Stomach (tissue), 9 donors: ENCODE measurements around the gene LCN1. TPM values are rescaled to one million over a fixed set of nuclear protein-coding genes. Genes with fewer than 3 reads are reported as not detected.

Experiments
- DNase-seq, 2 donors: peaks; one replicate each; pipeline versions ENCODE4 v3.0.0 to v3.0.0-alpha.2; 2013 to 2019
- H3K27ac ChIP-seq, 5 donors: fragments of 200-600 bp in 4 of 5; sonication (generic) in 4 of 5; one replicate each; pipeline ENCODE4 v1.5.1; 2013 to 2019; ENCODE audit warnings: mild to moderate bottlenecking in 1 of 5, moderate library complexity in 1 of 5
- H3K27me3 ChIP-seq, 3 donors: fragments of 200-600 bp; sonication (generic); one replicate each; pipeline ENCODE4 v1.5.1; 2017 to 2019; ENCODE audit warnings: mixed run types in 1 of 3
- H3K36me3 ChIP-seq, 4 donors: fragments of 200-600 bp; sonication (generic); 1 replicate in 3 of 4; 2 replicates in 1 of 4; pipeline ENCODE4 v1.5.1; 2016 to 2019
- H3K4me1 ChIP-seq, 4 donors: fragments of 200-600 bp; sonication (generic); one replicate each; pipeline ENCODE4 v1.5.1; 2016 to 2019
- H3K4me3 ChIP-seq, 4 donors: fragments of 200-600 bp; sonication (generic) in 3 of 4; one replicate each; pipeline ENCODE4 v1.5.1; 2016 to 2019; ENCODE audit warnings: mild to moderate bottlenecking in 1 of 4
- H3K9me3 ChIP-seq, 4 donors: fragments of 200-600 bp; sonication (generic); one replicate each; pipeline ENCODE4 v1.5.1; 2016 to 2019
- EP300 ChIP-seq: sonication (generic); formaldehyde crosslinking; IDR thresholded peaks from one replicate; pipeline ENCODE4 v1.6.1; 2017; ENCODE audit warnings: antibody characterized with exemption
- POLR2A ChIP-seq, 4 donors: fragments of 450-650 bp; IDR thresholded peaks; one replicate each; pipeline ENCODE4 v1.6.1; 2016; ENCODE audit warnings: antibody characterized with exemption in 4 of 4, control low read depth in 2 of 4, mild to moderate bottlenecking in 1 of 4, moderate library complexity in 1 of 4
- POLR2AphosphoS5 ChIP-seq, 3 donors: sonication (generic); formaldehyde crosslinking; IDR thresholded peaks; one replicate each; pipeline ENCODE4 v1.6.1; 2016; ENCODE audit warnings: antibody characterized with exemption in 3 of 3
- WGBS, 5 donors: extraction: QIAGEN DNeasy Blood & Tissue Kit in 3 of 5; methylation state at CpG; one replicate each; pipeline versions ENCODE4 v1.1.5 to v1.1.7; 2013 to 2018; 5-methylcytosine and 5-hydroxymethylcytosine counted together
- intact Hi-C: fragments of 100-400 bp; cut with DNase I; formaldehyde crosslinking; loops from one replicate; pipeline ENCODE4 v1.15.1; 2023; ENCODE audit warnings: low total_unique reads
- polyA plus RNA-seq, 3 donors: library from polyadenylated mRNA; stranded (reverse); fragments of 200-250 nt; gene quantifications; one replicate each; pipeline ENCODE4 v1.2.3, GENCODE V29; 2013
- total RNA-seq, 5 donors: library from RNA; depleted of rRNA; stranded (reverse); fragments of >200 nt; gene quantifications; one replicate each; pipeline versions ENCODE4 v1.1.0 to v1.2.3, GENCODE V29; 2014 to 2016
- TF ChIP-seq, protein P1 (sequence below), 7 experiments: fragments of 450-650 bp in 4 of 7; fragments of 200-600 bp in 3 of 7; sonication (generic) in 3 of 7; IDR thresholded peaks; one replicate each; pipeline ENCODE4 v1.5.1; 2016 to 2019; ENCODE audit warnings: antibody characterized with exemption in 7 of 7, control low read depth in 2 of 7, mild to moderate bottlenecking in 1 of 7
- donor health status: healthy with polysubstance abuse.
- donor health status: Bipolar disorder and iron deficiency.
- donor health status: healthy.

The LCN1 gene
- total and polyA plus RNA-seq, 8 donors, result not detected

- intact Hi-C loops, result no loop called here
- TF ChIP-seq EP300, result no peak
- no peak for TF ChIP-seq POLR2AphosphoS5 (IDR thresholded peaks at IDR 0.05)
- TF ChIP-seq, protein P1, sequence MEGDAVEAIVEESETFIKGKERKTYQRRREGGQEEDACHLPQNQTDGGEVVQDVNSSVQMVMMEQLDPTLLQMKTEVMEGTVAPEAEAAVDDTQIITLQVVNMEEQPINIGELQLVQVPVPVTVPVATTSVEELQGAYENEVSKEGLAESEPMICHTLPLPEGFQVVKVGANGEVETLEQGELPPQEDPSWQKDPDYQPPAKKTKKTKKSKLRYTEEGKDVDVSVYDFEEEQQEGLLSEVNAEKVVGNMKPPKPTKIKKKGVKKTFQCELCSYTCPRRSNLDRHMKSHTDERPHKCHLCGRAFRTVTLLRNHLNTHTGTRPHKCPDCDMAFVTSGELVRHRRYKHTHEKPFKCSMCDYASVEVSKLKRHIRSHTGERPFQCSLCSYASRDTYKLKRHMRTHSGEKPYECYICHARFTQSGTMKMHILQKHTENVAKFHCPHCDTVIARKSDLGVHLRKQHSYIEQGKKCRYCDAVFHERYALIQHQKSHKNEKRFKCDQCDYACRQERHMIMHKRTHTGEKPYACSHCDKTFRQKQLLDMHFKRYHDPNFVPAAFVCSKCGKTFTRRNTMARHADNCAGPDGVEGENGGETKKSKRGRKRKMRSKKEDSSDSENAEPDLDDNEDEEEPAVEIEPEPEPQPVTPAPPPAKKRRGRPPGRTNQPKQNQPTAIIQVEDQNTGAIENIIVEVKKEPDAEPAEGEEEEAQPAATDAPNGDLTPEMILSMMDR (IDR thresholded peaks at IDR 0.05), result no peak
- TF ChIP-seq POLR2A (IDR thresholded peaks at IDR 0.05), result no peak
- Histone ChIP-seq H3K4me3 (no peak overlapping the region), H3K27me3 (peaks cover 0 to 22% (median 0%) of the 10 kb centered on the region in 3 donors), H3K4me1 (no peaks in the 10 kb centered on the region), H3K9me3 (no peaks in the 10 kb centered on the region), H3K36me3 (no peaks in the 10 kb centered on the region), H3K27ac (no peak overlapping the region)
- no peak for DNase-seq
- 67 to 77% (median 74%) methylated on average over 8 to 17 of the region's 17 CpGs for WGBS, 5 donors
Measured at GRCh38 chr9:135550344-135550918, 29.2 kb downstream of the LCN1 start.

DNA sequence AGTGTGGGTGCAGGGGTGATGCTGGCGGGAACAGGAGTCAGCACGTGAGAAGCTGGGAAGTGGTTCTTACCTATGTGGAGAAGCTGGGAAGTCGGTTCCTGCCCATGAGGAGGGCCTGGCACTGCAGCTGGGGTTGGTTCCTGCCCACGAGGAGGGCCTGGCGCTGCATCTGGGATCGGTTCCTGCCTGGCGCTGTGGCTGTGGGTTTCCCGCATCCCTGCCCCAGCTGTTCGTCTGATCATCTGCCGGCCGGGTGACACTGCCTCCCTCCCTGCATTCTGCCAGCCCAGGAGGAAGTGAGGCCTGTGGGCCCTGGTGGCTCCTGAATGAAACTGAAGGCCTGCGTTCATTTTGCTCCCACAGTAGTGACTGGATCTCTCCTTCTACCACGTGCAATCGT lies 29.8 kb downstream of the LCN1 start:
- intact Hi-C loops, result no loop called here
- WGBS, 5 donors, result 58 to 73% (median 62%) methylated on average over 3 to 14 of the region's 14 CpGs
- Histone ChIP-seq H3K36me3 (no peaks in the 10 kb centered on the region), H3K27ac (no peak overlapping the region), H3K27me3 (peaks cover 0 to 22% (median 0%) of the 10 kb centered on the region in 3 donors), H3K9me3 (no peaks in the 10 kb centered on the region), H3K4me1 (no peaks in the 10 kb centered on the region), H3K4me3 (no peak overlapping the region)
- TF ChIP-seq POLR2AphosphoS5 (IDR thresholded peaks at IDR 0.05), result no peak
- TF ChIP-seq, protein P1 (IDR thresholded peaks at IDR 0.05), result no peak
- TF ChIP-seq POLR2A (IDR thresholded peaks at IDR 0.05), result no peak
- TF ChIP-seq EP300, result no peak
- no peak for DNase-seq

DNA sequence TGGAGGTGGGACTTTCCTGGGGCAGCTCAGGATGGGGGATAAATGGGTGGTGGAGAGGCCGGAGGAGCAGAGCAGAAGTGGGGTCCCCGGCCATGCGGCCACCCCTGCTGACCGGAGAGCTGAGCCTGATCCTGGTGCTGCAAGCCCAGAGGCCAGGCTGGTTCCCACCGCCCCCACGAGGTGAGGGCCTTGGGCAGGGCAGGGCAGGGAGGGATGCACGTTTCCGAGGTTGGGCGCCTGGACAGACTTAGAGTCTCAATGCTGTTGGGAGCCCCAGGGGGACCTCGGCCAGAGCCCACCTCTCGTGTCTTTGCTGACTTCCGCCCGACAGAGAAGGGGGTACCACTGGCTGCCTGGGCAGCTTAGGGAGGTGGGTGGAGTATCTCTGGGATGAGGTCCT lies 30.2 kb downstream of the LCN1 start:
- Histone ChIP-seq H3K9me3 (no peaks in the 10 kb centered on the region), H3K4me1 (no peaks in the 10 kb centered on the region), H3K27me3 (peaks cover 0 to 22% (median 0%) of the 10 kb centered on the region in 3 donors), H3K36me3 (no peaks in the 10 kb centered on the region), H3K27ac (no peak overlapping the region), H3K4me3 (no peak overlapping the region)
- no peak for DNase-seq
- TF ChIP-seq EP300 (no peak), POLR2AphosphoS5 (IDR thresholded peaks at IDR 0.05) (no peak), POLR2A (IDR thresholded peaks at IDR 0.05) (no peak)
- TF ChIP-seq, protein P1 (IDR thresholded peaks at IDR 0.05), result no peak
- WGBS, 5 donors, result 87 to 91% (median 89%) methylated on average over 9 to 13 of the region's 13 CpGs; no CpG with 5 or more reads in 1 of the 5 donors
- intact Hi-C loops, result no loop called here

GRCh38 chr9:135552021-135552697 lies 30.9 kb downstream of the LCN1 start:
- intact Hi-C loops, result no loop called here
- DNase-seq, result no peak
- H3K4me1 ChIP-seq, result no peaks in the 10 kb centered on the region
- no peak overlapping the region for H3K4me3 ChIP-seq
- H3K27ac ChIP-seq, result no peak overlapping the region
- H3K36me3 ChIP-seq, result no peaks in the 10 kb centered on the region
- 70 to 83% (median 73%) methylated on average over 16 to 18 of the region's 18 CpGs for WGBS, 5 donors
- peaks cover 0 to 21% (median 0%) of the 10 kb centered on the region in 3 donors for H3K27me3 ChIP-seq
- H3K9me3 ChIP-seq, result no peaks in the 10 kb centered on the region
- TF ChIP-seq EP300, result no peak
- no peak for TF ChIP-seq POLR2A (IDR thresholded peaks at IDR 0.05)
- TF ChIP-seq, protein P1 (IDR thresholded peaks at IDR 0.05), result no peak
- no peak for TF ChIP-seq POLR2AphosphoS5 (IDR thresholded peaks at IDR 0.05)
